Left ventricle myocardium superior (tissue), 1 donor: ENCODE measurements around the gene DYNC2H1. TPM values are rescaled to one million over a fixed set of nuclear protein-coding genes. Genes with fewer than 3 reads are reported as not detected.

ENCODE experiments used
- ATAC-seq: fragments of 200-7000 bp; cut with Tn5 transposase; one replicate; pipeline ENCODE4 v1.9.1; 2020; ENCODE audit warnings: mild to moderate bottlenecking, moderate library complexity
- DNase-seq: peaks from one replicate; pipeline ENCODE4 v3.0.0-alpha.2; 2020
- intact Hi-C: fragments of 100-400 bp; cut with micrococcal nuclease; formaldehyde crosslinking; loops from one replicate; pipeline ENCODE4 v1.11.0; 2022
- total RNA-seq: library from RNA; stranded (reverse); fragmentation: NEBNext Ultra II Directional; extraction: Animal tissue kit (Norgen Biotek cat#: 25700); gene quantifications from one replicate; pipeline ENCODE4 v1.2.1, GENCODE V29; 2021
- donor health status: DM: no; HTN: yes; CAD: no; lungs with severe emphysema.

Gene DYNC2H1
- total RNA-seq, 1 donor from 2014 or later: 3.2 TPM

- ATAC-seq: no peak
- DNase-seq: no peak
- intact Hi-C loops: no loop called here
Measured at GRCh38 chr11:103266167-103266831, 157.1 kb downstream of the DYNC2H1 start.

- intact Hi-C loops: no loop called here
- no peak for ATAC-seq
- no peak for DNase-seq
Measured at GRCh38 chr11:103272876-103273275, 163.7 kb downstream of the DYNC2H1 start.

- ATAC-seq: no peak
Measured at GRCh38 chr11:103274025-103274424, 164.8 kb downstream of the DYNC2H1 start.

GRCh38 chr11:103279821-103280220 lies 170.6 kb downstream of the DYNC2H1 start:
- ATAC-seq (no peak), DNase-seq (no peak)
- intact Hi-C loops: no loop called here

More at GRCh38 chr11:103274025-103274424, 164.8 kb downstream of the DYNC2H1 start:
- DNase-seq: no peak
- intact Hi-C loops: no loop called here

- no peak for ATAC-seq
- intact Hi-C loops: no loop called here
Measured at GRCh38 chr11:103281301-103281700, 172.1 kb downstream of the DYNC2H1 start.

GRCh38 chr11:103284260-103284659 lies 175.0 kb downstream of the DYNC2H1 start:
- intact Hi-C loops: no loop called here
- DNase-seq: no peak
- no peak for ATAC-seq

More at GRCh38 chr11:103281301-103281700, 172.1 kb downstream of the DYNC2H1 start:
- DNase-seq: no peak

- ATAC-seq: no peak
- no peak for DNase-seq
- intact Hi-C loops: no loop called here
Measured at GRCh38 chr11:103294516-103294915, 185.3 kb downstream of the DYNC2H1 start.

- intact Hi-C loops: no loop called here
- ATAC-seq (no peak), DNase-seq (no peak)
Measured at GRCh38 chr11:103295704-103296103, 186.5 kb downstream of the DYNC2H1 start.

GRCh38 chr11:103297900-103298299 lies 188.7 kb downstream of the DYNC2H1 start:
- DNase-seq (no peak), ATAC-seq (no peak)
- intact Hi-C loops: no loop called here

- intact Hi-C loops: no loop called here
- DNase-seq (no peak), ATAC-seq (no peak)
Measured at GRCh38 chr11:103315248-103315647, 206.0 kb downstream of the DYNC2H1 start.

- intact Hi-C loops: no loop called here
- ATAC-seq (no peak), DNase-seq (no peak)
Measured at GRCh38 chr11:103317118-103317517, 207.9 kb downstream of the DYNC2H1 start.

GRCh38 chr11:103322821-103323220 lies 213.6 kb downstream of the DYNC2H1 start:
- no peak for DNase-seq
- intact Hi-C loops: no loop called here
- peak; percentile 36 for ATAC-seq

GRCh38 chr11:103325686-103326069 lies 216.5 kb downstream of the DYNC2H1 start:
- intact Hi-C loops: loop anchor here (5.0 kb wide), 1 partner anchor 277 kb away; no protein-coding TSS in a partner anchor
- no peak for ATAC-seq
- DNase-seq: no peak

GRCh38 chr11:103326070-103326794 lies 217.0 kb downstream of the DYNC2H1 start:
- ATAC-seq (peak; percentile 79), DNase-seq (no peak)
- intact Hi-C loops: loop anchor here (5.0 kb wide), 1 partner anchor 276 kb away; no protein-coding TSS in a partner anchor

GRCh38 chr11:103327721-103328120 lies 218.5 kb downstream of the DYNC2H1 start:
- ATAC-seq: no peak
- intact Hi-C loops: loop anchor here (5.0 kb wide), 1 partner anchor 275 kb away; no protein-coding TSS in a partner anchor
- no peak for DNase-seq

GRCh38 chr11:103332409-103332808 lies 223.2 kb downstream of the DYNC2H1 start:
- DNase-seq (no peak), ATAC-seq (no peak)
- intact Hi-C loops: no loop called here

GRCh38 chr11:103338621-103339484 lies 229.6 kb downstream of the DYNC2H1 start:
- ATAC-seq: no peak
- no peak for DNase-seq
- intact Hi-C loops: no loop called here

GRCh38 chr11:103339485-103339857 lies 230.2 kb downstream of the DYNC2H1 start:
- intact Hi-C loops: no loop called here
- no peak for DNase-seq
- no peak for ATAC-seq

- no peak for ATAC-seq
- intact Hi-C loops: no loop called here
- DNase-seq: no peak
Measured at GRCh38 chr11:103340956-103341355, 231.7 kb downstream of the DYNC2H1 start.

GRCh38 chr11:103344886-103345285 lies 235.7 kb downstream of the DYNC2H1 start:
- intact Hi-C loops: no loop called here
- ATAC-seq (no peak), DNase-seq (no peak)
